IPS-11a (cell line): ENCODE results near the gene LST1.
"Not testable (repeated sequence)": the region's sequence is repeated elsewhere in the genome, so short reads cannot be mapped to it uniquely, and the experiment has no call there.

ENCODE experiments used
- H3K4me3 ChIP-seq: one replicate; pipeline ENCODE4 v1.5.1; 2013; ENCODE audit warnings: low read depth, low read length, control low read depth

The LST1 gene

DNA sequence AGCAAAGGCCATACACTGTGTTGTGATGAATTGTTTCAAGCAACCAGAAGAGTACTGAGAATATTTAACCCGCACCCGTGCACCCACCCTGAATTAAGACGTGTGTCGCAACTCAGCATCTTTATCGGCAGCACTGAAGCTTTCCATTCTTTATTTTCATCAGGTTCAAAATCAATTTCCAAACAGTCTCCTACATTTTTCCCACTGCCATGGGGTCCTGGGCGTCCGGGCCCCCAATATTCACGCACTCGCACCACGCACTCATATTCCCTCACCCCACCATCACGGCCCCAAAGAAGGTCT lies 5.7 kb upstream of the LST1 start:
- peak overlapping the region; percentile 82 for H3K4me3 ChIP-seq

DNA sequence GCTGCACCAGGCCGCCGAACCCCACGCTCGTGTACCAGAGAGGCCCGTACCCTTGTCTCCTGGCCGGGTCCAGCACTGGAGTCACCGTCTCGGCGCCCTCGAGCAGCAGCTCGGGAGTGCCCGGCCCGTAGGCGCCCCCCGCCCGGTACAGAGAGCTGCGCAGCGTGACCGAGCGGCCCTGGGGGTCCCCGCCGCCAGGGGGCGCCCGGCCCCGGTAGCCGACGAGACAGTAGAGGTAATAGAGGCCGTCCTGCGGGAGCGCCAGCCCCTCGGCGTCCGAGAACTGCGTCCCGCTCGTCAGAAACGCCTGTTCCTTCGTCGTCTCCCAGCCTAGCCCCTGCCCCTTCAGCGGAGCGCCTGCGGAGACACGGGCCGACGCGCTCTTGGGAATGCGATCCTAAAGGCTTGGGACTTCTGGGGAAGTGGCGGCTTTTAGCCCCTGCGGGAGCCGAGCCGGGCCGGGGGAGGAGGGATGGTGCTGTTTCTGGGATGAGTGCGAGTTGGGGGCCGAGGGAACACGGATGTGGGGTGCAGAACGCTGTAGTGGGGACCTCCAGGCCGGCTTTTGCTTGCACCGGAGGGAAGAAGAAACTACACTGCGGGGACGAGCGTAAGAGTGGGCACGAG lies 5.2 kb upstream of the LST1 start:
- H3K4me3 ChIP-seq = peak overlapping the region; percentile 82

DNA sequence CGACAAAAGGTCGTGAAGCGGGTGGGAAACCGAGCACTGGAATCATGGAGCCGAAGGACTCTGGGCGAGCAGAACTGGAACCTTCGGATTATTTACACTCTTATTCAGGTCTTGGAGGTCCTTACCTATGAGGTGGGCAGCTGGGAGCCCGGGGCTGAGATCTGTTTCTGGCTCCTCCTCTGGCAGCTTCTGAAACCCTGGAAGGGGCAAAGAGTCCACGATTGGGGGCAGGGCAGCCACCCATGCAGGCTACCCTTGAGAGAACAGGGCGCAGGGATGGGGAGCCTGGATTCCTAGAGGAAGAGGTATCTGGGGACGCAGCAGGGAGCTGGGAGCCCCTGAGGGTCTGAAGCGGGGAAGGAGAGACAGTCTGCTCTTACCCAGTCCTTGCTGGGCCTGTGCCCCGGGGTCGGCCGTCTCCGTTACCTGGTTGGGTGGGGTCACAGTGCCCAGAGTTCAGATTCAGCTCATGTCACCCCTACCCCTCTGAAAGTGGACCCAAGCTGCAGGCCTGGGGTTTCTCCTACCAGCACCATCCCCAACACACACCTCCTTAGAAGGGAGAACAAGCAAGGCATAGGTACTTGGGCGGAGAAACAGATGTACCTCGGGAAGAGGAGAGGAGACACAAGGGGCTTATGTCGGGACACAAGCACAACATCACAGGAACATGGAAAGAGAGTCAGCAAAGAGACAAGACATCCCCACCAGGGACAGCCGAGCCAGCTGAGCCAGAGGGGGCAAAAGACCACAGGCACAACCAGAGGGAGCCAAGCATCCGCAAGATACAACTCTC lies 4.4 kb upstream of the LST1 start:
- peak overlapping the region; percentile 82 for H3K4me3 ChIP-seq

DNA sequence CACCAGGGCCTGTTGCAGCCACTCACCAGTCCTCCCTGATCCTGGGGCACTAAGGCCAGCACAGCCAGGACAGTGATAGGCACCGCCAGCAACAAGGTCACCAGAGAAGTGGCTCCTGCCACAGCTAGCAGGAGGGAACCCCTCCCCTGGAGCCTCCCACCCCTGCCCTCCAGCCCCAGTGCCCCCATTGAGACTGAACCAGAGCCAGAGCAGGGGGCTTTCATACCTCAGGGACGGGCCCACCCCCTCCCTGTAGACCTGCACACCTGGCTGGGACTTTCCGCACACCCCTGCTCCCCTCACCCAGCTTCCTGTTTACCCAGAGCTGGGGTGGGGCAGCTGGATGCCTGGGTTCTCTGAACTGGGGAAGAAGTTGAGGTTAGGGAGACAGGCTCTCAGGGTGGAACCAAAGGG lies 3.8 kb upstream of the LST1 start, which contains the start of gene LTB:
Gene LTB, minus strand, starts transcription at position 195 of the 414 bp plus-strand sequence. Its CDS starts 7 bp downstream, at position 188.
- peak within 1 kb of the TSS; percentile 82 for H3K4me3 ChIP-seq

DNA sequence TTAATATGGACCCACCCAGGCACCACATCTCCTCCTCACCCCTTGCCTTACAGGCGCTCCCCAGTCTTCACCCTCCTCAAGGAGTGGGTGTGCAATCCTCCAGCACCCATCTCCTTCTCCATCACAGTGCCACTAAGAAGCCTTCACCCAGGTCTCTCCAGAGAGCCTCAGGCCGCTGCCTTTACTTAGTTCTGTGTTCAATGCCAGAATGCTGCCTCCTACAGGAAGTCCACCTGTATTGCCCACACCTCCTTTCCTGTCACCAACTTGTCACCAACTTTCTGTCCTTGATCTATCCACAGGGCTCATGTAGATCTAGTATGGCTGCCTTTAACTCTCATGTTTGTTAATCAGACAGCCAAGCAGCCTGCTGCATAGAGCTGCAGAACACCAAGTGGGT lies 586 bp upstream of the LST1 start:
- no peak overlapping the region for H3K4me3 ChIP-seq

DNA sequence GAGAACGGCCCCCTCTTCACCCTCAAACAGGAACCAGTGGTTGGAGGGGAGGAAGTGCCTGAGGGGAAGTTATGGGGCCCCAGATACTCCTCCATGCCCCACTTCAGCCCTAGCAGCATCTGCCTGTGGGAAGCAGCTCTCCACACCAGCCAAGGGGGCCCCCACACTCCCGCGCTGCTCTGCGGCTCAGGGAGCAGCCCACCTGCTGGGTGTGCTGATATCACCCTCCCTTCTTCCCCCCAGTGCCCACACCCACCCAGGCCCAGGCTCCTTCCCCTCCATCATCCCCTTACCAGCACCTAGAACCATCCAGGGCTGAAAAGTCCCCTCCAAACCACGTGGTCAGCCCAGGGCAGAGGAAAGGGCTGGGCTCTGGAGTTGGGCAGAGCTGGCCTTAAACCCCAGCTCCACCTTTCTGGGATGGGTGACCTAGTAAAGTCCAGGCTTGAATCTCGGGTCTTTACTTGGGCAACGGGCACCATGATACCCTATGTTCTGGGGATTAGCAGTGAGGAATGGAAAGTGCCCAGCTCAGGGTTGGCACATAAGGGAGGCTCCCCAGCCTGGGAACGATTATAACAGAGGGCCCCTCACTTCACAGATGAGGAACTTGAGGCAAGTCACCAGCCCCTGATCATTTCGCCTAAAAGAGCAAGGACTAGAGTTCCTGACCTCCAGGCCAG lies 663 bp downstream of the LST1 start:
- H3K4me3 ChIP-seq = no peak overlapping the region

DNA sequence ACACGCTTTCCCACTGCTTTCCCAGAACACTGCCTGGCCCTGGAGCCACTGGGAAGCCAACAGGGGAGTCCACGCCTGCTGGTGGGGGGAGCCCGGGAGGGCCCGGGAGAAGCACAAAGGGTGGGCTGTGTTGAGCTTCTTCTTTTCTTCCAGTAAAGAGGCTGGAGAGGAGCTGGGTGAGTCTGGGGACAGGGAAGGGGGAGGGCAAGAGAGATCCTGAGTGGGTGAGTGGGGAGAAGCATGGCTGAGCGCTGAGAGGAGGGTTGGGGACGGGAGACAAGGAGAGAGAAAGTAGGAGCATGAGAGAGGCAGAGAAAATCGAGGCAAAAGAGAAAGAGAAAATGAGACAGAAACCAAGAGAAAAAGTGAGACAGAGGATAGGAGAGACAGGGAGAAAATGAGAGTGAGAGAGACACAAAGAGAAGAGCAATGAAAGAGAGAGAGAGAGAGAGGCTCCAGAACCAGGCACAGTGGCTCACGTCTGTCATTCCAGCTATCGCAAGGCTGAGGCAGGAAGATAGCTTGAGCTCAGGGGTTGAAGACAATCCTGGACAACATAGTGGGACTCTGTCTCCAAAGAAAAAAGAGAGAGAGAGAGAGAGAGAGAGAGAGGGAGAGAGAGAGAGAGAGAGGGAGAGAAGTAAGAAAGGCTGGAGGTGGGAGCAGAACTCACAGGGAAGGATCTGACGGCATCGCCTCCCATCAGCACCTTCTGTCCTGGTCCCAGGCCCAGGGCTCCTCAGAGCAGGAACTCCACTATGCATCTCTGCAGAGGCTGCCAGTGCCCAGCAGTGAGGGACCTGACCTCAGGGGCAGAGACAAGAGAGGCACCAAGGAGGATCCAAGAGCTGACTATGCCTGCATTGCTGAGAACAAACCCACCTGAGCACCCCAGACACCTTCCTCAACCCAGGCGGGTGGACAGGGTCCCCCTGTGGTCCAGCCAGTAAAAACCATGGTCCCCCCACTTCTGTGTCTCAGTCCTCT lies 2.0 kb downstream of the LST1 start:
- H3K4me3 ChIP-seq = no peak overlapping the region

DNA sequence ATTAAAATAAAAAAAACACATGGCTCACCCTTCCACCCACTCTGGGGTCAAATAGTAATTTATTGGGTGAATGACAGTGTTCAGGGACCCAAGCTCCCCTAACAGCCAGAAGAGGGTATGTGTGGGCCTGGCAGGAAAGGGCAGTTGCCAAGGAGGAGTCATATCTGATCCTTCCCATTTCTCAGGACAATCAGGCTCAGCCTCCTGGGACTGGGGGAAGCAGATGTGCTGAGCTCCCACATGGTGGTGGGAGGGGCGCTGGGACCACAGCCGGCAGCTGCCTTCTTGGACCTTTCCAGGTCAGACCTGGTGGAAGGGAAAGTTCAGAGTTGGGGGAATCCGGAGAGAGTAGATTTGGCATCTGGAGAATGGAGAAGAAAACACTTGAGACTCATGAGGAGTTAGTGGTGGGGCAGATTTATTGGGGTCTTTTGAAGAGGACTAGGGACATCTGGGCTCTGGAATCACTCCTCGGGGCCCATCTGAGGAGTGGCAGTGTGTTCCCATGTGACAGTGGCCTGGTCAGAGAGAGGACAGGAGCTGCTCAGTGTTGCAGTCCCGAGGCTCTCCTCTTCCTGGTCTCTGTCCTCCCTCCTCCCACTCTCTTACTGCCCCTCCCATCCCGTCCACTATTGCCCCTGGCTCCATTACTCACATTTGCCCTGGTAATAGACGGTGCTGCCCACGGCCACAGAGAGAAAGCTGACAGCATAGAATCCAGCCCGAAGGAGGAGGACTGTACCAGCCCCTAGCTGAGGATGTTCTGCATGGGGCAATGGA lies 3.0 kb downstream of the LST1 start:
- H3K4me3 ChIP-seq = no peak overlapping the region

DNA sequence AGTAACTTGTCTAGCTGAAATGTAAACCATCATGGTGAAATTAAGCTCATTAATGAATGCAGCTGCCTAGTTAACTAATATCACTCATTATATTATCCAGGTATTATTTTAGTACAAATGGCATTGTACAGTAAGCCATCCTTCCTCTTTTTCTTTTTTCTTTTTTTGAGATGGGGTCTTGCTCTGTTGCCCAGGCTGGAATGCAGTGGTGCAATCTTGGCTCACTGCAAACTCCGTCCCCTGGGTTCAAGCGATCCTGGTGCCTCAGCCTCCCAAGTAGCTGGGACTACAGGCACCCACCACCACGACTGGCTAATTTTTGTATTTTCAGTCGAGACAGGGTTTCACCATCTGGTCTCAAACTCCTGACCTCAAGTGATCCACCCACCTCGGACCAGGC lies 4.6 kb downstream of the LST1 start:
- not testable (repeated sequence) for H3K4me3 ChIP-seq

DNA sequence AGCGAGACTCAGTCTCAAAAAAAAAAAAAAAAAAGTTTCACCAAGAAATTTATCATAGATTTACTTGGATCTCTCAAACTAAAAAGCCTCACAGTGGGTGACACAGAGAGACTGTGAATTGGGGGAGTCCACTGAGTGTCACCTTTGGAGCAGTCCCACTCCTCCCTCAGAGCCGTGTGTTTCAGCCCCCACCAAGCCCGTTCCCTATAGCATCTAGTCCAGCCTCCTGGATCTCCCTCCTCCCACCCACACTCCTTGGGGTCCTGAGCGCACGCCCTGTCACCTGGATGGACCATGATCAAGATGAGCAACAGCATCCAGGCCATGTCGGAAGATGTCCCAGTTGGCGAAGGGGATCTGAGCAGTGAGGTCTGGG lies 6.3 kb downstream of the LST1 start:
- H3K4me3 ChIP-seq = no peak overlapping the region

DNA sequence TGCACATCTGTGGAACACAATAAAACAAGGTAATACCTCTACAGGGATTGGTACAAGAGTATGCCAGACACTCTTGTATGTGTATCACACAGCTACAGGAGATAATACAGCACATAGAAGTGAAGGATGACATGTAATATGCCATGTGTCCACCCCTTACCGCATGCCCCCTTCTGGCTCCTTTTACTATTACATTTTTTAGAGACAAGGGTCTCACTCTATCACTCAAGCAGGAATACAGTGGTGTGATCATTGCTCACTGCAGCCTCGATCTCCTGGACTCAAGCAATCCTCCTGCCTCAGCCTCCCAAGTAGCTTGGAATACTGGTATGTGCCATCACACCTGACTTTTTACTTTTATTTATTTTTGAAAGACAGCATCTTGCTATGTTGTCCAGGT lies 10.9 kb downstream of the LST1 start:
- H3K4me3 ChIP-seq = no peak overlapping the region

DNA sequence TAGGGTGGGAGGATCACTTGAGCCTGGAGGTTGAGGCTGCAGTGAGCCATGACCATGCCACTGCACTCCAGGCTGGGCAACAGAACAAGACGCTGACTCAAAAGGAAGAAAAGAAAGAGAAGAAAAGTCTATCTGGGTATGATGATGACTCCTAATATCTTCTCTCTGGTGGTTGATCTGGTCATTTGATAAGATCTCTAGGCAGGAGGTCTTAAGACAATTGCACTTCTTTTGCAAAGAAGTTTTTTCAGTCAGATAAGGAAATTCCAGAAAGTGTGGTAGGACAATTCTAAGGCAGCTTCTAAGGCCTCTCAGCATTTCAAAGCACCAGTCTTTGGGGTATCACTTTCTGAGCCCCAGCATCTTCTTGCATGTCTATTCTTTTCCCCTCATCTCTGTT lies 21.2 kb downstream of the LST1 start:
- H3K4me3 ChIP-seq = no peak overlapping the region

DNA sequence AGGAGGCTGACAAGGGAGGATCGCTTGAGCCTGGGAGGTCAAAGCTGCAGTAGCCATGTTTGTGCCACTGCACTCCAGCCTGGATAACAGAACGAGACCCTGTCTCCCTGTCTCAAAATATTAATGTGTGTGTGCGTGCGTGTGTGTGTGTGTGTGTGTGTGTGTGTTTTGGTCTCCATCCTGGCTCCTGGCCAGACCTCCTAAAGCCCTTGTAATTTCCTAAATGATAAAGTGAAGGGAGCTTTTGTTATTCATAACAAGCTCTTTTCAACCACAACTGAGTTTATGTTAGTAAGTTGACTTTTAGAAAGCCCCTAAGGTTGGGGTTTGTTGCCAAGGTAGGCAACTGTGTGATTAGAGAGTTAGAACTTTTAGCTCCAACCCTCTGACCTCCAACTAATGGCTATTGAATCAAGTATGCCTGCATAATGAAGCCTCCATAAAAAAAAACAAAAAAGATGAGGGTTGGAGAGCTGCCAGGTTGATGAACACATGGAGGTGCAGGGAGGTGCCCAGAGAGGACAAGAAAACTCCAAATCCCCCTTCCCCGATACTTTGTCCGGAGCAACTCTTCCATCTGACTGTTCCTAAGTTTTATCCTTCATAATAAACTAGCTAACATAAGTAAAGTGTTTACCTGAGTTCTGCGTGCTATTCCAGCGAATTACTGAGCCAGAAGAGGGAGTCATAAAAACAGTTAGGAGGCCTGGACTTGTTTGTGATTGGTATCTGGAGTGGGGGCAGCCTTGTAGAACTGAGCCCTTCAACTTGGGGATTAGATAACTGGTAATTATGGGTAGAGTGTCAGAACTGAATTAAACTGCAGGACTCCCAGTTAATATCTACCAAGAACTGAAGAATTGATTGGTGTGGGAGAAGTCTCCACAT lies 23.7 kb downstream of the LST1 start:
- H3K4me3 ChIP-seq = no peak overlapping the region

DNA sequence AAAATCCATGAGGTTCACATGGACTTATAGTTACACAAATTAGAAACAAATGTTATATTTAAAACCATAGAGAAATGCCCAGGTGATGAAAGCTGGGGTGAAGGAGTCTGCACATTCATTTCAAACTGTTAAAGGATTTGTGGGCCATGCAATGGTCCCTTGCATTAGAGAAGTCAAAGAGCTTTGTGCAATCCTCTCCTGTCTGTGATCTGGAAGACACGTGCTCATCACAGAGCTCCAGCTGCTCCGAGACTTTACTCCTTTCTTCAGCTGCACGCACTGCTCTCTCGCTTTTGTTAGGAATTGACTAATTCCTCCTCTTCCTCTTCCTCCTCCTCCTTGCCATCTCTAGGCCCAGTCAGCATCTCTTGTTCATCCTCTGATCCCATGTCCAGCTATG lies 24.9 kb downstream of the LST1 start:
- H3K4me3 ChIP-seq = no peak overlapping the region

DNA sequence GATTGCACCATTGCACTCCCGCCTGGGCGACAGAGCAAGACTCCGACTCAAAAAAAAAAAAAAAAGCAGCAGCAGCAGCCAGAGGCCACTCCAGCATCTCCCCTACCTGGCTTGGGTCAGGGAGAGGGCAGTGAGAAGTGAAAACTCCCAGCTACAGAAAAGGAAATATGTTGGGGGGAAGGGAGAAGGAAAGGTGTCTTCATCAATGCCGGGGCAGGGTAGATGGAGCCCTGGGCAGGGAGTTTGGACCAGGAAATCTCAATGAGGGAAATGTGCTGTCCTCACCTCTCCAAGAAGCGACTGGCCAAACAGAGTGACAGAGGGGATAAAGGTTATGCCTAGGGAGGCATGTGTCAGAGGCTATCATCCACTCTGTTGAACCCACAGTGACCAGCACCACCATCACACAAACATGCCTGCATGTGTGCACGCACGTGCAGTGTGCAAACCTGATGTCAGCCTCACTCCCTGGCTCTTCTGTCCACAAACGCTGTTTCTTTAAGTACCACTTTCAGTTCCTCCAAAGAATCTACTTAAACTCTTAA lies 28.1 kb downstream of the LST1 start:
- H3K4me3 ChIP-seq = no peak overlapping the region

DNA sequence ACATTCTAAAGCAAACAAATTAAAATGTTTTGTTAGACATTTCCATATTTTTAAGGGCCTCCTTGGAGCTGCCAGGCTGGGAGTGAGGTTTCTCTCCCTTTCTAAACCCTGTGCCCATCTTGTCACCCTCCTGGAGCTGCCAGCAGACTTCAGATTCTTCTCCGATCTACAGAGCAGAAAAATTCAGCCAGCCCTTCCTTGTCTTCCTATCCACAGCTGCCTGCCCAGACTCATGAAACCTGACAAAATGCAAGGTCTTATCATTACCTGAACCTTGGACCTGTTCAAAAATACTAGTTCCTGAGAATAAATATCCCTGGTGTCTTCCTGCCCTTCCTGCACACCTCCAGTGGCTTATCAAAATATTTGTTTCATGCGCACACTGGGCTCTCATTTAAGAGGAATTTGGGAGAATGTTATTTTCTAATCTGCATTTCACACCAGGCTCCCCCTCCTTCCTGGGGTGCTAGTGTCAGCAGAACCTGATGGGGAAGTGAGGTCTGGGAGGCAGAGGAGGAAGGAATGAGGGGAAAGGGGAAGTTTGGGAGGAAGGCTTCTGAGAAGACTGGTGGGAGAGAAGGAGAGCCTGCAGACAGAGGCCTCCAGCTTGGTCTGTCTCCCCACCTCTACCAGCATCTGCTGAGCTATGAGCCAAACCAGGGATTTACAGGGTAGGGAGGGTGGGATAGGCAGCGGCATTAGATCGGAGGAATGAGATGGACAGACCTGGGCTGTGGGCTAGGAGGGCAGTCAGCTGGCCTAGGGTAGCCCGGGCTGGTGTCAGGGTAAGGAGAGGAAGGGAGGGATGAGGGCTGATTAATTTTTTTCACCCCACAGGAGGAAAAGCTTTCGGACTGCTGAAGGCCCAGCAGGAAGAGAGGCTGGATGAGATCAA lies 28.9 kb downstream of the LST1 start, which contains the start of gene AIF1:
Gene AIF1, plus strand, starts transcription at position 551 of the 895 bp plus-strand sequence. Its CDS starts 96 bp downstream, at position 647.
- H3K4me3 ChIP-seq = no peak within 1 kb of the TSS

DNA sequence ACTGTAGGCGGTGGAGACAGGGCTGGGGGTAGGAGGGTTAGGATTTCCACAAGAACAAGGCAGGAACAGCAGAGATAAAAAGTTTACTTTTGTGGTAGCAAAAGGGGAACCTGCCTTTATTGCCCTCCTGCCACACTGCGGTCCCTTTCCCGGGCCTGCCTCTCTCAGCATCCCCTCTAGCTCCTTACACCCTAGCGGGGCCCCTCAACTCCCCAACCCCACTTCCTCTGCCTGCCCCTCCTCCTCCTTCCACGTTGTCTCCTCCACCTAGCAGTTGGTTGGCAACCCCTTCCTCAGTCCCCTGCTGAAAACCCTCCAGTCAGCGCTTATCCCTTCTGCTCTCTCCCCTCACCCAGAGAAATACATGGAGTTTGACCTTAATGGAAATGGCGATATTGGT lies 29.7 kb downstream of the LST1 start:
- H3K4me3 ChIP-seq = no peak overlapping the region

DNA sequence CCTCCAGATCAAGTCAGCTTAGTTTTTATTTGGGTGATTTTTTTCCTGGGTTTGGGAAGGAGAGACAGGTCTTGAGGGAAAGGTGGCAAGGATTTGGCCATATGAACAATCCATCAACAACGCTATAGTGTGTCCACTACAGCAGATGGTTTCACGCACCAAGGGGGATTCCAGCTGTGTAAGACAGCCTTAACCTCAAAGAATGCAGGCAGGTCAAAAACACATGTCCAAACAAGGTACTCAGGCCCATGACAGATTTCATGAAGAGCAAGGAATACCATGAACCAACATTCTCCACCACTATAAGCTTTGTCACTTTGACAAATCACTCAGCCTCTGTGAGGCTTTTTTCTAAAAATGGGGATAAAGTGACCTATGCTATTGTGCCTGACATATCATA lies 30.9 kb downstream of the LST1 start:
- H3K4me3 ChIP-seq = no peak overlapping the region
